Large intestine (tissue), 3 donors: ENCODE results near the gene NONO. TPM values are rescaled to one million over a fixed set of nuclear protein-coding genes. Genes with fewer than 3 reads are reported as not detected.
"Not testable (repeated sequence)": the region's sequence is repeated elsewhere in the genome, so short reads cannot be mapped to it uniquely, and the experiment has no call there.

Experiments
- DNase-seq, 2 donors: peaks; one replicate each; pipeline versions ENCODE4 v3.0.0 to v3.0.0-alpha.2; 2013
- H3K27ac ChIP-seq: one replicate; pipeline ENCODE4 v1.5.1; 2013; ENCODE audit warnings: low read length
- H3K27me3 ChIP-seq: 2 replicates; pipeline ENCODE4 v1.6.1; 2013; ENCODE audit warnings: low read length; ENCODE audit not compliant: control insufficient read depth, insufficient read depth
- H3K36me3 ChIP-seq: 2 replicates; pipeline ENCODE4 v1.6.1; 2013; ENCODE audit warnings: low read length; ENCODE audit not compliant: control insufficient read depth, insufficient read depth
- H3K4me1 ChIP-seq: one replicate; pipeline ENCODE4 v1.6.1; 2013; ENCODE audit warnings: low read length; ENCODE audit not compliant: control insufficient read depth, insufficient read depth
- H3K4me3 ChIP-seq: one replicate; pipeline ENCODE4 v1.5.1; 2013; ENCODE audit warnings: low read length
- H3K9me3 ChIP-seq: one replicate; pipeline ENCODE4 v1.6.1; 2013; ENCODE audit warnings: mild to moderate bottlenecking, low read depth, low read length, moderate library complexity; ENCODE audit not compliant: control insufficient read depth
- WGBS: methylation state at CpG from one replicate; pipeline ENCODE4 v1.1.5; 2013; ENCODE audit warnings: low lambda C conversion rate; ENCODE audit not compliant: insufficient coverage; 5-methylcytosine and 5-hydroxymethylcytosine counted together
- polyA plus RNA-seq: library from polyadenylated mRNA; unstranded; fragments of 120-200 nt; gene quantifications from one replicate; pipeline ENCODE4 v1.2.1, GENCODE V29; 2013

Gene NONO
- polyA plus RNA-seq, 1 donor = 339 TPM

- Histone ChIP-seq H3K4me3 (peak overlapping the region; percentile 45), H3K36me3 (no peaks in the 10 kb centered on the region)
- no peak for DNase-seq
These were observed 677 bp upstream of the NONO start for GRCh38 chrX:71282514-71283402.

GRCh38 chrX:71285929-71286328 lies 2.5 kb downstream of the NONO start:
- H3K27ac ChIP-seq = no peak overlapping the region
- no peaks in the 10 kb centered on the region for H3K9me3 ChIP-seq
- DNase-seq = no peak
- peaks cover 4% of the 10 kb centered on the region for H3K4me1 ChIP-seq
- no peaks in the 10 kb centered on the region for H3K27me3 ChIP-seq
- peaks cover 4% of the 10 kb centered on the region for H3K36me3 ChIP-seq
- H3K4me3 ChIP-seq = peak overlapping the region; percentile 68

More at GRCh38 chrX:71282514-71283402, 677 bp upstream of the NONO start:
- Histone ChIP-seq H3K27me3 (no peaks in the 10 kb centered on the region), H3K4me1 (peaks cover 4% of the 10 kb centered on the region), H3K9me3 (no peaks in the 10 kb centered on the region), H3K27ac (peak overlapping the region; percentile 69)
- no CpG with 5 or more reads among the region's 16 CpGs for WGBS

- DNase-seq = no peak
- H3K27me3 ChIP-seq = no peaks in the 10 kb centered on the region
- WGBS = 60% methylated on average over 1 of the region's 6 CpGs
- no peaks in the 10 kb centered on the region for H3K9me3 ChIP-seq
- peaks cover 46% of the 10 kb centered on the region for H3K36me3 ChIP-seq
- H3K4me1 ChIP-seq = no peaks in the 10 kb centered on the region
- H3K27ac ChIP-seq = no peak overlapping the region
- no peak overlapping the region for H3K4me3 ChIP-seq
These were observed 7.9 kb downstream of the NONO start for GRCh38 chrX:71291381-71291780.

GRCh38 chrX:71292669-71293365 lies 9.4 kb downstream of the NONO start:
- no CpG with 5 or more reads among the region's 7 CpGs for WGBS
- no peak overlapping the region for H3K27ac ChIP-seq
- H3K9me3 ChIP-seq = no peaks in the 10 kb centered on the region
- H3K4me3 ChIP-seq = no peak overlapping the region
- no peaks in the 10 kb centered on the region for H3K4me1 ChIP-seq
- H3K27me3 ChIP-seq = no peaks in the 10 kb centered on the region
- H3K36me3 ChIP-seq = peaks cover 60% of the 10 kb centered on the region
- no peak for DNase-seq

- peaks cover 8% of the 10 kb centered on the region for H3K4me1 ChIP-seq
- peaks cover 72% of the 10 kb centered on the region for H3K36me3 ChIP-seq
- no CpG with 5 or more reads among the region's 6 CpGs for WGBS
These were observed 13.4 kb downstream of the NONO start for GRCh38 chrX:71296806-71297205.

GRCh38 chrX:71298119-71298518 lies 14.7 kb downstream of the NONO start:
- Histone ChIP-seq H3K27ac (no peak overlapping the region), H3K4me1 (peaks cover 15% of the 10 kb centered on the region), H3K9me3 (no peaks in the 10 kb centered on the region), H3K36me3 (peaks cover 60% of the 10 kb centered on the region), H3K27me3 (no peaks in the 10 kb centered on the region), H3K4me3 (no peak overlapping the region)
- no peak for DNase-seq
- WGBS = no CpG with 5 or more reads among the region's 3 CpGs

More at GRCh38 chrX:71296806-71297205, 13.4 kb downstream of the NONO start:
- Histone ChIP-seq H3K4me3 (no peak overlapping the region), H3K27ac (no peak overlapping the region), H3K27me3 (no peaks in the 10 kb centered on the region), H3K9me3 (no peaks in the 10 kb centered on the region)
- DNase-seq = no peak

- peaks cover 18% of the 10 kb centered on the region for H3K4me1 ChIP-seq
- not testable (repeated sequence) for H3K27ac ChIP-seq, DNase-seq, H3K27me3 ChIP-seq, H3K4me3 ChIP-seq, H3K9me3 ChIP-seq
- WGBS = no CpG with 5 or more reads among the region's 7 CpGs
- peaks cover 46% of the 10 kb centered on the region for H3K36me3 ChIP-seq
These were observed 16.6 kb downstream of the NONO start for GRCh38 chrX:71300064-71300463.

GRCh38 chrX:71300495-71300894 lies 17.1 kb downstream of the NONO start:
- Histone ChIP-seq H3K4me1 (peaks cover 18% of the 10 kb centered on the region), H3K36me3 (peaks cover 46% of the 10 kb centered on the region)
- not testable (repeated sequence) for H3K4me3 ChIP-seq, H3K9me3 ChIP-seq, DNase-seq, H3K27me3 ChIP-seq, H3K27ac ChIP-seq
- no CpG with 5 or more reads among the region's 7 CpGs for WGBS

GRCh38 chrX:71301195-71301924 lies 17.9 kb downstream of the NONO start, which contains the start of gene ITGB1BP2:
Gene ITGB1BP2 (plus strand): TSS chrX:71301750. CDS start chrX:71301807, 57 bp downstream.
- WGBS = no CpG with 5 or more reads among the region's 10 CpGs
- Histone ChIP-seq H3K4me3 (peak within 1 kb of the TSS; percentile 2), H3K27me3 (no peaks in the 10 kb centered on the region), H3K27ac (peak within 1 kb of the TSS; percentile 70), H3K9me3 (no peaks in the 10 kb centered on the region), H3K4me1 (peaks cover 18% of the 10 kb centered on the region), H3K36me3 (peaks cover 38% of the 10 kb centered on the region)
- DNase-seq = peak; percentile 42 to 64
